Fibroblast of lung (primary cell): ENCODE data around the gene ZMYM5.
"Not testable (repeated sequence)": the region's sequence is repeated elsewhere in the genome, so short reads cannot be mapped to it uniquely, and the experiment has no call there.

Experiments used
- EZH2 ChIP-seq: IDR thresholded peaks from 2 replicates; pipeline ENCODE4 v1.5.1; 2012; ENCODE audit warnings: low read length, control low read depth, mild to moderate bottlenecking; ENCODE audit errors: missing control alignments
- TF ChIP-seq, protein P1 (sequence below), 2 donors: IDR thresholded peaks in 1 of 2; conservative IDR thresholded peaks in 1 of 2; 1 replicate in 1 of 2; 2 replicates in 1 of 2; pipeline ENCODE4 v1.5.1; 2011 to 2012; ENCODE audit warnings: low read length in 2 of 2, control low read depth in 1 of 2, inconsistent platforms in 1 of 2, low read depth in 1 of 2, mild to moderate bottlenecking in 1 of 2

- TF ChIP-seq, protein P1, sequence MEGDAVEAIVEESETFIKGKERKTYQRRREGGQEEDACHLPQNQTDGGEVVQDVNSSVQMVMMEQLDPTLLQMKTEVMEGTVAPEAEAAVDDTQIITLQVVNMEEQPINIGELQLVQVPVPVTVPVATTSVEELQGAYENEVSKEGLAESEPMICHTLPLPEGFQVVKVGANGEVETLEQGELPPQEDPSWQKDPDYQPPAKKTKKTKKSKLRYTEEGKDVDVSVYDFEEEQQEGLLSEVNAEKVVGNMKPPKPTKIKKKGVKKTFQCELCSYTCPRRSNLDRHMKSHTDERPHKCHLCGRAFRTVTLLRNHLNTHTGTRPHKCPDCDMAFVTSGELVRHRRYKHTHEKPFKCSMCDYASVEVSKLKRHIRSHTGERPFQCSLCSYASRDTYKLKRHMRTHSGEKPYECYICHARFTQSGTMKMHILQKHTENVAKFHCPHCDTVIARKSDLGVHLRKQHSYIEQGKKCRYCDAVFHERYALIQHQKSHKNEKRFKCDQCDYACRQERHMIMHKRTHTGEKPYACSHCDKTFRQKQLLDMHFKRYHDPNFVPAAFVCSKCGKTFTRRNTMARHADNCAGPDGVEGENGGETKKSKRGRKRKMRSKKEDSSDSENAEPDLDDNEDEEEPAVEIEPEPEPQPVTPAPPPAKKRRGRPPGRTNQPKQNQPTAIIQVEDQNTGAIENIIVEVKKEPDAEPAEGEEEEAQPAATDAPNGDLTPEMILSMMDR (conservative IDR thresholded peaks at IDR 0.05 in 1 of 2, IDR thresholded peaks at IDR 0.05 in 1 of 2; ENCODE audit: low read depth in 1 of 2, low read length in 2 of 2), result not testable (repeated sequence)
- not testable (repeated sequence) for TF ChIP-seq EZH2
Observed at GRCh38 chr13:19782727-19783682, 80.4 kb downstream of the ZMYM5 start, which contains the start of gene PSPC1.
